ENCODE results near the gene CSAG3.

DNA sequence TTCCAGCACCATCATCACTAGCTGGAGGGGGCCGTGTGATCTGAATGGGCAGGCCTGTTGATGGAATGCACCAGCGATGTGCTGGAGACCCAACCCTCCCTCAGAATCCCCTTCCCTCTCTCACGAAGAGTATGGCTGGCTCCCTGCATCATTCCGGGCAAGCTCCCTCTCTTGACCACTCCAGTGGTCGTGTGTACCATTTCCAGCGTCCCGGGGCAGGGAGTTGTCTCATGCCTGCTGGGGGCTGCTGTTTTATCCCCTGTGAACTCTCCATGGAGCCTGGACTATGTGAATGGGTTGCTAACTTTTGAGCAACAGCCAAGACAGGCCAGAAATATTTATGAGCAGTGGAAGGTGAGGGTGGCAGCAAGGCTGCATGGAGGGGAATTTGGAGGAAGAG lies 33.6 kb upstream of the CSAG3 start:
- TF ChIP-seq CTCF (IDR thresholded peaks at IDR 0.05; ENCODE audit: low read depth, low read length, poor library complexity, severe bottlenecking): no peak
- no peak for TF ChIP-seq EZH2phosphoT487 (IDR thresholded peaks at IDR 0.05; ENCODE audit: borderline replicate concordance, low read length)
